ENCODE measurements around the gene SLC25A26. TPM values are rescaled to one million over a fixed set of nuclear protein-coding genes. Genes with fewer than 3 reads are reported as not detected.
"Not testable (repeated sequence)": the region's sequence is repeated elsewhere in the genome, so short reads cannot be mapped to it uniquely, and the experiment has no call there.

SLC25A26 gene
- total RNA-seq, 1 experiment from 2014 or later: 38.7 TPM

DNA sequence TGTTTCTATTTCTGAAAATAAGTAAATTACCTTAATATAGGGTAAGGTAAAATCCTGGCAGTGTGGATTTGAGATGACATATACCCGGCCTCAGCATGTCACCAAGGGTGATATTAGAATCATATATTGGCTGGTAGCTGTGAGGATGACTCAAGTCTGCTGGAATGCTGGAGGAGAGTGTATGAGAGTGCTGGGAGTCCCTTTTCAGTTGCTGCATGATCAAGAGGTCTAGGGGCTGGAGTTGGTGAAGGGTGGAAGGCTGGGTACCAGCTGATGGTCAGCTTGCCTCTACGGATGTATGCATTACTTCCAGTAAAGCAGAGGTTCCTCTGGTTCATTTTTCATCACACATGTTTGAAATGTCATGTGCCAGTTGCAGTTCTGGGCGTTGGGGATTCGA, 40.6 kb downstream of the SLC25A26 start:
- in situ Hi-C loops (cut with HindIII; ENCODE audit: low sequenced_read_pairs): loop anchor here (25.0 kb wide), 1 partner anchor 551 kb away; no protein-coding TSS in a partner anchor
- no peak for DNase-seq (ENCODE audit: low spot score)

DNA sequence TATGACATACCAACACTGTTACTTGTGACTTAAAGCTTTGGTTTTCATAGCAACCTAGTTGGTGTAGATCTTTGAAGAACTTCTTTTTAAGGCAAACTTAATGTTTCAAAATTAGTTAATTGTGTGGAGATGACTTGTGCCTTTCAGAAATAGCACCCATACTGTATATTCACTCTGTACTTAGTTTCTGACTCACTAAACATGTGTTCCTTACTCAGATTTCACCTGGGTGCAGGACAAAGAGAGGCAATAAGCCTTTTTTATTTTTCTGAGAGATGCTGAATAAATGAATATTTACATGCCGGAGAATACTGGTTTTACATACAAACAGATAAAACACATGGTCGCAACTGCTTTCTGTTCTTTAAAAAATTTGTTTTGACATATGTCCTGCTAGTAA, 44.8 kb downstream of the SLC25A26 start:
- in situ Hi-C loops (cut with HindIII; ENCODE audit: low sequenced_read_pairs): loop anchor here (25.0 kb wide), 1 partner anchor 547 kb away; no protein-coding TSS in a partner anchor
- no peak for DNase-seq (ENCODE audit: low spot score)

- in situ Hi-C loops (cut with HindIII; ENCODE audit: low sequenced_read_pairs): loop anchor here (25.0 kb wide), 1 partner anchor 546 kb away; no protein-coding TSS in a partner anchor
- no peak for DNase-seq (ENCODE audit: low spot score)
Observed at GRCh38 chr3:66266551-66266950, 45.8 kb downstream of the SLC25A26 start.

DNA sequence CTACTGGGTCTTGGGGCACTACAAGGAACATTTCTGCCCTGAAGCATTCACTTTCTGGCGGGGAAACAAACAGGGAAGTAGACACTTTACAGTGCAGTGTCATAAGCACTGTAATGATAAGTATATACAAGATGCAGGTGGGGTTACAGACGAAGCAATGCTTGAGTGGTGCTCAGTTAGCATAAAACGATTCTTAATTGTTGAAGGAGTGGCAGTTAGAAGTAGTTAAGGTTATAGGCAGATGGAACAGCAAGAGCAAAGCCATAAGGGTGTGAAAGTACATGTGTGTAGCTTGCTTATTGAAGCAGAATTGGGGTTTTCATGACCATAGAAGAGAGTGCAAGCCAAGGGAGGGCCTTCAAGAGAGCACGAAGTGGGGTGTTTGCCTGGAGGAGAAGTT, 46.2 kb downstream of the SLC25A26 start:
- in situ Hi-C loops (cut with HindIII; ENCODE audit: low sequenced_read_pairs): loop anchor here (25.0 kb wide), 1 partner anchor 545 kb away; no protein-coding TSS in a partner anchor
- DNase-seq (ENCODE audit: low spot score): no peak

- in situ Hi-C loops (cut with HindIII; ENCODE audit: low sequenced_read_pairs): loop anchor here (25.0 kb wide), 1 partner anchor 544 kb away; no protein-coding TSS in a partner anchor
- DNase-seq (ENCODE audit: low spot score): no peak
Observed at GRCh38 chr3:66267906-66268305, 47.1 kb downstream of the SLC25A26 start.

GRCh38 chr3:66268864-66269263, 48.1 kb downstream of the SLC25A26 start:
- in situ Hi-C loops (cut with HindIII; ENCODE audit: low sequenced_read_pairs): loop anchor here (25.0 kb wide), 1 partner anchor 543 kb away; no protein-coding TSS in a partner anchor
- no peak for DNase-seq (ENCODE audit: low spot score)

DNA sequence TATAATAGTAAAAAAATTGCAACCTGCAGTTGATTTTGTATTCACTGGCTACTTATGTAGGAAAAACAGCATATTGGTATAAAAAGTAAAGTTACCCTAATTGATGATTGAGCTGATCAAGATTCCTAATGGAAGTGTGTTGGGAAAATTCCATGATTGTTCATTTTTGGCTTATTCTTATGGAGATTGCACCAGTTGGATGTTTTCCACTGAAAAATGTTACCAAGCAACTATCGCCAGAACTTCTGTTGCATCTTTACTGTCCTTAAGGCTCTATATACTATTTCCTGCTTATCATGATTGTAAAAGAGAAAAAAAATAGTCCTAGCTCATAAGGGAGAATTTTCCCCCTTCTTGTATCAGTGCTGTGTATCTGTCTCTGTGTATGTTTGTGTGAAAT, 48.6 kb downstream of the SLC25A26 start:
- no peak for DNase-seq (ENCODE audit: low spot score)
- in situ Hi-C loops (cut with HindIII; ENCODE audit: low sequenced_read_pairs): loop anchor here (25.0 kb wide), 1 partner anchor 543 kb away; no protein-coding TSS in a partner anchor

DNA sequence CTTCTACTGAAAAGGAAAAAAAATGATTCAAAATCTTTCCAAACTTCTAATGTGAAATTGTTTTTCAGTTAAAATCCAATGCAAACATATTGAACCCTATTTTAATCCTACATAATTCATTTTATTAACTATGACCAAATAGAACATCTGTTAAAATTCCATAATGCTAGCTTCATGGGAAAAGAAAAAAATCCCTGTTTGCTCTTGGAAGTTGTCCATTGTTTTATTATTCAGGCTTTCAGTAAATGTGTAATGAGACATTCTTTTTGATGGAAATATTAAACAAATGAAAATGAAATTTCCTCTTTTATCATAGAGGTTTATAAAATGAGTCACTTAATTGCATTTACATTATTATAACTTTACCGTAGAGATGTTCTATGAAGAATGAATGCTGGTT, 49.5 kb downstream of the SLC25A26 start:
- in situ Hi-C loops (cut with HindIII; ENCODE audit: low sequenced_read_pairs): loop anchor here (25.0 kb wide), 1 partner anchor 542 kb away; no protein-coding TSS in a partner anchor
- no peak for DNase-seq (ENCODE audit: low spot score)

- DNase-seq (ENCODE audit: low spot score): no peak
- in situ Hi-C loops (cut with HindIII; ENCODE audit: low sequenced_read_pairs): loop anchor here (25.0 kb wide), 1 partner anchor 542 kb away; no protein-coding TSS in a partner anchor
Observed at GRCh38 chr3:66270701-66271100, 49.9 kb downstream of the SLC25A26 start.

DNA sequence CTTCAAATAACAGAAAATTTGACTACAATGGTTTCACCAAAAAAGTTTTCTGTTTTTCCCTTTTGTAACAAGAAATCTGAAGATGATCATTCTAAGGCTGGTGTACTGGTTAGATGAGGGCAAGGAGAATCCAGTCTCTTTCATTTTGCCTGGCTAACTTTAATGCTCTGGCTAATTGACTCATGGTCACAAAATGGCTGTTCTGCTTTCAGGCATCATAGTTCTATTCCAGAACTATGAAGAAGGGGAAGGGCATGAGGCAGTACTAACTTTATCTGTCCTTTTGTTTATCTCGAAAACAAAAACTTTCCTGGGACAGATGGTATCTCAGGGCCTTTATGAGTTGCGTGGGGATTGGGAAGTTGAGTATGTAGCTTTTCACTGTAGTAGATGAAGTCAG, 50.4 kb downstream of the SLC25A26 start:
- in situ Hi-C loops (cut with HindIII; ENCODE audit: low sequenced_read_pairs): loop anchor here (25.0 kb wide), 1 partner anchor 541 kb away; no protein-coding TSS in a partner anchor
- DNase-seq (ENCODE audit: low spot score): no peak

- in situ Hi-C loops (cut with HindIII; ENCODE audit: low sequenced_read_pairs): loop anchor here (25.0 kb wide), 1 partner anchor 540 kb away; no protein-coding TSS in a partner anchor
- DNase-seq (ENCODE audit: low spot score): no peak
Observed at GRCh38 chr3:66272016-66272415, 51.2 kb downstream of the SLC25A26 start.

DNA sequence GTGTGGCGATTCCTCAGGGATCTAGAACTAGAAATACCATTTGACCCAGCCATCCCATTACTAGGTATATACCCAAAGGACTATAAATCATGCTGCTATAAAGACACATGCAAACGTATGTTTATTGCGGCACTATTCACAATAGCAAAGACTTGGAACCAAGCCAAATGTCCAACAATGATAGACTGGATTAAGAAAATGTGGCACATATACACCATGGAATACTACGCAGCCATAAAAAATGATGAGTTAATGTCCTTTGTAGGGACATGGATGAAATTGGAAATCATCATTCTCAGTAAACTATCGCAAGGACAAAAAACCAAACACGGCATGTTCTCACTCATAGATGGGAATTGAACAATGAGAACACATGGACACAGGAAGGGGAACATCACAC, 54.0 kb downstream of the SLC25A26 start:
- in situ Hi-C loops (cut with HindIII; ENCODE audit: low sequenced_read_pairs): loop anchor here (25.0 kb wide), 1 partner anchor 537 kb away; no protein-coding TSS in a partner anchor
- not testable (repeated sequence) for DNase-seq (ENCODE audit: low spot score)

DNA sequence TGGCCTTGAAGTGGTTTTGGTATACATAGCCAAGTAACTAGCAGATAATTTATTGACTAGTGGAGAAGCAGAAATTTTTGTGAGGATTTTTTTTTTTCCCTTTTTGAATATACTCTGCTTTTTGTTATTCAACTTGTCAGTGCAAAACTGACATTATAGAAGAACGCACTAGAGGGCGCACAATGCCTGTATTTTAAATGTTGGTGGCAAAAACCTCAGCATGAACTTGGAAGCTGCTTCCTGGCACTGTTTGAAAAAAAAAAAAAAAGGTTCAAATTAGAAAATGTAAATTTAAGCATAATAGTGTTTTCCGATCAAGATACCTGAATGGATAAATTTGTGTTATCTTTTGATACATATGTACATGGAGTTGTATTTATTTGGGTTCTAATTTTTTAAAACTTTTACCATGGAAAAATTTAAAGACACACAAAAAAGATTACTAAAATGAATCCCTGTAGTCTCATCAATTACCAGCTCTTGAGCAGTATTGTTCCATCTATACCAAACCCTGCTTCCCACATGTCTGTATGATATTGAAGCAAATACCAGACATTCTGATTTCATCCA, 56.0 kb downstream of the SLC25A26 start:
- in situ Hi-C loops (cut with HindIII; ENCODE audit: low sequenced_read_pairs): no loop called here
- peak; percentile 83 for DNase-seq (ENCODE audit: low spot score)

DNA sequence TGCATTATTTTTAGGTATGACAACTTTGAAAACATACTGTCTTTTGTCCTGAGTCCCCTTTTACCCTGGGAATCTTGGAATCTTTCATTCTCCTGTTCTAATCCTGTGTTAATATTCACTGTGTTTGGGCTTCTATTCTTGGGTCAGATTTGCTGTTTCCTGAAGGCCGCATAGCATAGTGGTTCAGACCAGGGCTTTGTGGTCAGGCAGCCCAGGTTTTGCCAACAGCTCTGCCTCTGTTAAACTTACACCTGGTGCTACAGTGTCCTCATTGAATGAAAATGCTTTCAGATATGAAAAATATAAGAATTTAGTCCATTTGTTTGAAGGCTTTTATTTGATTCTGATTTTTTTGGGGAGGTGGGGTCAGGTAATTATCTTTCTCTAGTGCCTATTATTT, 58.4 kb downstream of the SLC25A26 start:
- in situ Hi-C loops (cut with HindIII; ENCODE audit: low sequenced_read_pairs): no loop called here

DNA sequence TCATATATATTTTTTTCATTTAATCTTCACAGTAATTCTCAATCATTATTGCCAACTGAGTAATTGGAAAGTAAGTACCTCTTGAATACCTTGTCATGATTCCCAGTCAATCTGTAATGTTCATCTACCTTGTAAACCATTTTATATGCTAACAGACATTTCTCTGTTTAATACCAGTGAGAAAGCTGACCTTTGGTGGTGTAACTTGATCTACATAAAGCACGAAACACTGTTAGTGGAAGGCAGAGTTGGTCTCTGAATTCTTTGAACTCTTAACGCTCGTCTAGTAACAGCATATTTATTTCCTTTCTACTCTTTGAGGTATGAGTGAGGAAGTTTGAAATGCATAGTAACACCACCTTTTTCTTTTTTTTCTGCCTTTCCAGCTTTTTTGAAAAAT, 59.5 kb downstream of the SLC25A26 start:
- no peak for DNase-seq (ENCODE audit: low spot score)
- in situ Hi-C loops (cut with HindIII; ENCODE audit: low sequenced_read_pairs): no loop called here

More for the DNA sequence above, 58.4 kb downstream of the SLC25A26 start:
- no peak for DNase-seq (ENCODE audit: low spot score)

- DNase-seq (ENCODE audit: low spot score); in situ Hi-C loops (cut with HindIII; ENCODE audit: low sequenced_read_pairs): not testable (repeated sequence)
Observed at GRCh38 chr3:66291922-66292321, 71.1 kb downstream of the SLC25A26 start.

GRCh38 chr3:66297260-66297873, 76.6 kb downstream of the SLC25A26 start:
- in situ Hi-C loops (cut with HindIII; ENCODE audit: low sequenced_read_pairs): no loop called here
- DNase-seq (ENCODE audit: low spot score): no peak

DNA sequence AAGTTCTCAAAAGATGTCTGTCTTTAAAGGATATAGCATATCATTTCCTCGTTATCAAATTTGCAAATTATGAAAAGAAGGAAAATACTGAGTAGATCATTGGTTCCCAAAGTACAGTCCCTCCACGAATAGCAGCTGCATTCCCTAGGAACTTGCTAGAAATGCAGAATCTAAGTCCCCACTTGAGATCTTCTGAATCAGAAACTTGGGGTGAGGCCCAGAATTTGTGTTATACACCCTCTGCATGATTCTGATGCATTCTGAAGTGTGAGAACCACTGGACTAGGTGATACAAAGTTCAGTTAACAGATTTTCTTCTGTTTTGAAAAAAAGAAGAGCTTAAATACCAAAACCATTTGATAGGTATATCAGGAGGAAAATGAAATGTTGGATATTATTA, 77.1 kb downstream of the SLC25A26 start:
- in situ Hi-C loops (cut with HindIII; ENCODE audit: low sequenced_read_pairs): no loop called here
- DNase-seq (ENCODE audit: low spot score): no peak

DNA sequence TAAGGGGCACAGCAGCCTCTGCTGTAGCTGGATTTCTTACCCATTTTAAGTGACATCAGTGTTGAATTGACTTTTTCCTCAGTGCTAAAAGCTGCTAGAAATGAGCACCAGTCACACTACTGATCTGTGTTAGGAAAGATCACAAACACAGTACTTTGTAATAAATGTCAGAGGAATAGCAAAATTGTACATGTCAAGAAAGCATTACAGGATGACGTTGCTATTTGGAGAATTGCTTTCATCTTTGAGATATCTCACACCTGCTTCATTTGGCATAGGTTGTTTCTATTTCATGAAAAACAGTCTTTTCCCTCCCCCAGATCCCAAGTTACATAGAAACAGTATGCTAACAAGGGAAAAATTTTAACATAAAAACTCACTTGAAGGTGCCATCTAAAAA, 77.8 kb downstream of the SLC25A26 start:
- in situ Hi-C loops (cut with HindIII; ENCODE audit: low sequenced_read_pairs): no loop called here
- DNase-seq (ENCODE audit: low spot score): no peak

- DNase-seq (ENCODE audit: low spot score); in situ Hi-C loops (cut with HindIII; ENCODE audit: low sequenced_read_pairs): not testable (repeated sequence)
Observed at GRCh38 chr3:66299085-66299484, 78.3 kb downstream of the SLC25A26 start.

Measured in G401 (cell line).